Thyroid gland (tissue), 4 donors: Measurements from ENCODE around the gene GALNT18.

ENCODE experiments used
- POLR2A ChIP-seq, 2 donors: fragments of 450-650 bp; IDR thresholded peaks; one replicate each; pipeline ENCODE4 v1.6.1; 2017; ENCODE audit warnings: antibody characterized with exemption in 2 of 2, mild to moderate bottlenecking in 2 of 2, moderate library complexity in 1 of 2
- TF ChIP-seq, protein P1 (sequence below), 6 experiments: fragments of 200-600 bp in 3 of 6; fragments of 450-650 bp in 3 of 6; sonication (generic) in 3 of 6; IDR thresholded peaks; one replicate each; pipeline ENCODE4 v1.5.1; 2016 to 2019; ENCODE audit warnings: antibody characterized with exemption in 6 of 6, mild to moderate bottlenecking in 2 of 6, inconsistent platforms in 1 of 6, moderate library complexity in 1 of 6

DNA sequence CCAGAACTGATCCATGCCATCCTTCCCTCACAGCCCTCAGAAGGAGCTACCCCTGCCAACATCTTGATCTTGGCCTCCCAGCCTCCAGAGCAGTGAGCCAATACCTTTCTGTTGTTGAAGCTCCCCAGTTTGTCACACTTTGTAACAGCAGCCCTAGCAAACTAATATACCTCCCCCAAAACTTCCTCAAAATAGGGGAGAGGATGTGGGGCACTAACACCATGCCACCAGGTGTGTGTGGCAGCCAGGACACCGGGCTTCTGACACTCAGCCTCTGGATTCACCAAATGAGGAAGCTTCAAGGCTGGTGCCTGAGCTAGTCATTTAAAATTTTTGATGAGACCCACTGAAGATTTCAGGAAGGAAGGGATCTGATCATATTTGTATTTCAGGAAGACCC, 353.7 kb downstream of the GALNT18 start:
- TF ChIP-seq, protein P1, sequence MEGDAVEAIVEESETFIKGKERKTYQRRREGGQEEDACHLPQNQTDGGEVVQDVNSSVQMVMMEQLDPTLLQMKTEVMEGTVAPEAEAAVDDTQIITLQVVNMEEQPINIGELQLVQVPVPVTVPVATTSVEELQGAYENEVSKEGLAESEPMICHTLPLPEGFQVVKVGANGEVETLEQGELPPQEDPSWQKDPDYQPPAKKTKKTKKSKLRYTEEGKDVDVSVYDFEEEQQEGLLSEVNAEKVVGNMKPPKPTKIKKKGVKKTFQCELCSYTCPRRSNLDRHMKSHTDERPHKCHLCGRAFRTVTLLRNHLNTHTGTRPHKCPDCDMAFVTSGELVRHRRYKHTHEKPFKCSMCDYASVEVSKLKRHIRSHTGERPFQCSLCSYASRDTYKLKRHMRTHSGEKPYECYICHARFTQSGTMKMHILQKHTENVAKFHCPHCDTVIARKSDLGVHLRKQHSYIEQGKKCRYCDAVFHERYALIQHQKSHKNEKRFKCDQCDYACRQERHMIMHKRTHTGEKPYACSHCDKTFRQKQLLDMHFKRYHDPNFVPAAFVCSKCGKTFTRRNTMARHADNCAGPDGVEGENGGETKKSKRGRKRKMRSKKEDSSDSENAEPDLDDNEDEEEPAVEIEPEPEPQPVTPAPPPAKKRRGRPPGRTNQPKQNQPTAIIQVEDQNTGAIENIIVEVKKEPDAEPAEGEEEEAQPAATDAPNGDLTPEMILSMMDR (IDR thresholded peaks at IDR 0.05): no peak
- TF ChIP-seq POLR2A (IDR thresholded peaks at IDR 0.05): no peak
